Stimulated activated effector memory CD8-positive, alpha-beta T cell treated with anti-CD3 and anti-CD28 coated beads, Interleukin-12 subunit alpha, Interleukin-12 subunit beta, amount 100 ng/mL, for 72 hours (primary cell): Measurements from ENCODE around the gene ANXA3.
A peak's percentile ranks its signal among the peaks of the same experiment; 100 is the strongest.
"Not testable (repeated sequence)": the region's sequence is repeated elsewhere in the genome, so short reads cannot be mapped to it uniquely, and the experiment has no call there.

ENCODE experiments used
- ATAC-seq: fragments of 150-1000 bp; cut with Tn5 transposase; 2 replicates; pipeline ENCODE4 v1.10.0; 2021
- DNase-seq, 2 donors: peaks; one replicate each; pipeline ENCODE4 v3.0.0; 2021 to 2022; ENCODE audit warnings: low spot score in 2 of 2
- H3K27ac Mint-ChIP-seq: one replicate; pipeline ENCODE4 v1.8.0; 2022; ENCODE audit warnings: mild to moderate bottlenecking, mixed read lengths
- H3K36me3 Mint-ChIP-seq: one replicate; pipeline ENCODE4 v1.8.0; 2022; ENCODE audit warnings: mild to moderate bottlenecking, mixed read lengths
- H3K4me1 Mint-ChIP-seq: one replicate; pipeline ENCODE4 v1.8.0; 2022; ENCODE audit warnings: mixed read lengths
- H3K4me3 Mint-ChIP-seq: one replicate; pipeline ENCODE4 v1.8.0; 2022; ENCODE audit warnings: mild to moderate bottlenecking, mixed read lengths
- H3K9me3 Mint-ChIP-seq: one replicate; pipeline ENCODE4 v1.8.0; 2022; ENCODE audit warnings: mixed read lengths

The ANXA3 gene

DNA sequence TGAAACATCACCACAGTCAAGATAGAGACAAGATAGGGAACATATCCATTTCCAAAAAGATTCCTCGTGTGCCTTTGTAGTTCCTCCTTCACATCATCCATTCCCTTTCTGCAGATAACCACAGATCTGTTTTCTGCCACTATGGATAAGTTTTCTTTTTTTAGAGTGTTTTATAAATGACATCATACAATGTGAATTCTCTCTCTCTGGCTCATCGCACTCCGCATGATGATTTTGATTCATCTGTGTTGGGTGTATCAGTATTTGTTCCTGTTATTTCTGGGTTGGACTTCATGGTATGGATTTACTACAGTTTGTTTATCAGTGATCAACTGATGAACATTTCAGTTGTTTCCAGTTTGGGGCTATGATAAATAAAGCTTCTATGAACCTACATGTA lies 23.2 kb upstream of the ANXA3 start:
- ATAC-seq (no peak), DNase-seq (no peak)
- H3K27ac Mint-ChIP-seq = no peak overlapping the region
- no peaks in the 10 kb centered on the region for H3K4me1 Mint-ChIP-seq
- H3K36me3 Mint-ChIP-seq = no peaks in the 10 kb centered on the region
- H3K9me3 Mint-ChIP-seq = no peaks in the 10 kb centered on the region
- no peak overlapping the region for H3K4me3 Mint-ChIP-seq

DNA sequence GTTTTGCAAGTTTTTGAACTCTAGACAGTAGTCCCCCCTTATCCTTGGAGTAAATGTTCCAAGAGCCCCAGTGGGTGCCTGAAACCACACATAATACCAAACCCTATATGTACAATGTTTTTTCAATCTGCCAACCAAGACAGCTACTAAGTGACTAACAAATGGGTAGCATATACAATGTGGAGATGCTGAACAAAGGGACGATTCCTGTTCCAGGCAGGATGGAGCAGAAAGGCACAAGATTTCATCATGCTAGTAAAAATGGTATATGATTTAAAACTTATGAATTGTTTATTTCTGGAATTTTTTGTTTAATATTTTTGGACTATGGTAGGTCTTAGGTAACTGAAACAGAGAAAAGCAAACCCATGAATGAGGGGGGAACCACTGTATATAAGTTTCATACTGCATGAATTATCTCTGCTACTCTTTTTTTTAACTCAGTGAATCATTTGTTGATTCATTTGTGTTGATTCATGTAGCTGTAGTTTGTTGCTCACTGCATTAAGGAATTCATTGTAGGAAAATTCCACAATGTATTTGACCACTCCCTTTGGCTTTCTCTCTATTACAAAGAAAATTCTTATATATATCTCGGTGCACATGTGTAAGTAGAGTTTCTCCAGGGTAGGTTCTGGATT lies 21.9 kb upstream of the ANXA3 start:
- Mint-ChIP-seq H3K4me3 (no peak overlapping the region), H3K36me3 (no peaks in the 10 kb centered on the region), H3K9me3 (no peaks in the 10 kb centered on the region), H3K27ac (no peak overlapping the region), H3K4me1 (no peaks in the 10 kb centered on the region)
- DNase-seq (no peak), ATAC-seq (no peak)

DNA sequence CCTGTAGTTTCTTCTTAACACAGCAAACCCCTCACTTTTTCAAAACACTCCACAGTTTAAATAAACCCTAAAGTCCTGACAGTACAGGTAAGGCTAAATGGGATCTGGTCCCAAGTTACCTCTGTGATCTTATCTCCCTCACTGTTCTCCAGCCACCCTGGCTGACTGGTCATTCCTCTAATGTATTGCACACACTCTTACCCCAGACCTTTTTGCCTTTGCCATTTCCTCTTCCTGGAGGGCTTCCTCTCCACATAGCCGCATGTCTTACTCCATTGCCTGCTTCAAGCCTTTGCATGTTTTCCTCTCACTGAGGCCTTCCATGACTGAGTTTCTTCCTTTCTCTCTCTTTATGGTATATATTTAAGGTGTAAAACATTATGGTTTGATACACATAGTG lies 19.5 kb upstream of the ANXA3 start:
- Mint-ChIP-seq H3K9me3 (no peaks in the 10 kb centered on the region), H3K4me3 (no peak overlapping the region), H3K4me1 (no peaks in the 10 kb centered on the region), H3K27ac (no peak overlapping the region), H3K36me3 (no peaks in the 10 kb centered on the region)
- DNase-seq = no peak
- no peak for ATAC-seq

DNA sequence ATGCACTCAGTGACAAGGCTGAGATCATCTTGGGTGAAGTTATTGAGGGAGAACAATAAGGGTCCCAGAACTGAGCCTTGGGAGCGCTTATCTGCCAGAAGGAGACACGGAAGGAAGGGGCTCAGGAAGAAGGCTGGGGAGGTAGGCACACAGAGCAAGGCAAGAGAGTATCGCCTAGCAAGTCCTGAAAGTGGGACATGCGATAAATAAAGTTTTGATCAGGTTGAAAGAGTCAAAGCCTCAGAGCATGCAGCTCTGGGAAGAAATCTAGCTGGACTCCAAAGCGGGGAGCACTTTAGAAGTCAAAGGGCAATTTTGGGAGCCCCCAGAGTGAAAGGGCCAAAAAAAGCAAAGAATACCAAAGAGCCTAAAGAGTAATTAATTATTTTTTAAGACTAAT lies 17.7 kb upstream of the ANXA3 start:
- ATAC-seq = no peak
- no peaks in the 10 kb centered on the region for H3K9me3 Mint-ChIP-seq
- no peak overlapping the region for H3K4me3 Mint-ChIP-seq
- no peak overlapping the region for H3K27ac Mint-ChIP-seq
- no peaks in the 10 kb centered on the region for H3K36me3 Mint-ChIP-seq
- H3K4me1 Mint-ChIP-seq = no peaks in the 10 kb centered on the region
- DNase-seq = no peak

DNA sequence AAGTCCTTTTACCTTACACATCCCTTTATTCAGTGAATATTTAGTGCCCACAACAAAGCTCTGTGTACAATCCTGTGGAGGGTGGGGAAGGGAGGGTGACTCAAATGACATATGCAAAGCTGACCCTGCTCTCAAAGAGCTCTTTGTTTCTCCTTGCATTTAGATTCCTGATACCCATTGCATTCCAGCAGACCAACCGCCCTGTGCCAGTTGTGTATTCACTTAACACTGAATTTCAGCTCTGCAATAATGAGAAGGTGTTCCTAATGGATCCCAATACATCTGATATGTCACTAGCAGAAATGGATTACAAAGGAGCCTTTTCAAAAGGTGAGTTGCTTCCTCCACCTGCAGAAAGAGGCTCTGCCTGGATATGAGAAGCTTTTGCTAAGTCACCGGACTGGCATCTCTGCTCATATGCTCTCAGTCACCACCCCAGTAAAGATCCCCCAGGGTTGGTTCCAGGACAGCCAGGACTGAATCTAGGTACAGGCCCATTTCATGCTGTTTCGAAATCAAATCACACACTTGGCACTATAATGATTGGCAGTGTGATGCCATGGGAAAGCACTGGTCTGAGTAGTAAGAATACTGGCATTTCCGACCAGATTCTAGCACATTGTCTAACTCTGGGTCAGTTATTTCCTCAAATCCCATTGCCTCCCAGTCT lies 17.1 kb upstream of the ANXA3 start:
- DNase-seq (no peak), ATAC-seq (no peak)
- Mint-ChIP-seq H3K9me3 (no peaks in the 10 kb centered on the region), H3K27ac (no peak overlapping the region), H3K36me3 (no peaks in the 10 kb centered on the region), H3K4me1 (no peaks in the 10 kb centered on the region), H3K4me3 (no peak overlapping the region)

DNA sequence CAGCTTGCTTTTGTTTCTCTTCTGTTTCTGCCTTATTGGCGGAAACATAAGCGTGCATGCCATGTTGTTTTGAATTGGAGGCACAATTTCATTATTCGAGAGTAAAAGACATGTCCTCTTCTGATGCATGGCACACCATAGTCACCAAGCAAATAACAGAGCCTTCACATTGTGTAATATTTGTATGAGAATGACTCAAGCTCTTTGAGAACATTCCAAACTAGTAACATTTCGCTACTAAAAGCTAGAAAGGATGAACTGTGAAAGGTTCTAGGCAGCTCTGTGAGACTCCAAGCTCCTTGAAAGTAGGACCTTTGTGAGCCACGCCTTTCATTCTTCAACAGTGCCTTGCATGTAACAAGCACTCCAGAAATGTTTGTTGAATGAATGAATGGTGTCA lies 9.2 kb upstream of the ANXA3 start:
- Mint-ChIP-seq H3K36me3 (no peaks in the 10 kb centered on the region), H3K9me3 (no peaks in the 10 kb centered on the region), H3K27ac (no peak overlapping the region), H3K4me3 (no peak overlapping the region), H3K4me1 (no peaks in the 10 kb centered on the region)
- DNase-seq (no peak), ATAC-seq (no peak)

DNA sequence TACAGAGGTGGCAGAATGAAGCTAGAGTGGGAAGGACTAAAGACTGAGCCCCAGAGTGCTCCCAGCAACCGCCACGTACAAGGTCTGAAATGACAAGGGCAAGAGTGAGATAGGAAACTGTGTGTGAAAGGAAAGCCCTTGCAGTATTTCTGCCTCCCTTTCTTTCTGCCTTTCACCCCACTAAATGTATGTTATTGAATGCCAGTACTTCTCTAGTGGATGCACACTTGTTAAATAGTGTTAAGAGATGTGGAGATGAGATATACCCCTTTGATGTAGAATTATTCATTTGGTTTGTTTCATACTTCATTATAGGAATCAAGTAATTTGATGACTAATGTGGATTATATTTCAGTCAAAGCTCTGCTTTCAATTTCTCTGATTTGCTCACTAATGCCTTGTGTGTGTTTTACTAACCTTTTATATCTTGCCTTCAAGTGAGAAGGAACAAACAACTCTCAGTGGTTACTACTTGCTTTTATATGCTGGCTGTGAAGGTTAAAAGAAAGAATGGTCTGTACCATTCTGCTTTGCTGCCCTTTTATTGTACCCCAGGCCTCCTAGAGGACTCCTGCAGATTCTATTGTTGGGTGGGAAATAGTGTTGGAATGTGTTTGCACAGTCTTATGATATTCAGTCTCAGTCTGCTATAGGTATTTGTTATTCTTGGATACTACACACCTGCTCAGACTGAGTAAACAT lies 8.0 kb upstream of the ANXA3 start:
- DNase-seq (no peak), ATAC-seq (peak; percentile 47)
- Mint-ChIP-seq H3K4me3 (no peak overlapping the region), H3K4me1 (no peaks in the 10 kb centered on the region), H3K27ac (no peak overlapping the region), H3K36me3 (no peaks in the 10 kb centered on the region), H3K9me3 (no peaks in the 10 kb centered on the region)

DNA sequence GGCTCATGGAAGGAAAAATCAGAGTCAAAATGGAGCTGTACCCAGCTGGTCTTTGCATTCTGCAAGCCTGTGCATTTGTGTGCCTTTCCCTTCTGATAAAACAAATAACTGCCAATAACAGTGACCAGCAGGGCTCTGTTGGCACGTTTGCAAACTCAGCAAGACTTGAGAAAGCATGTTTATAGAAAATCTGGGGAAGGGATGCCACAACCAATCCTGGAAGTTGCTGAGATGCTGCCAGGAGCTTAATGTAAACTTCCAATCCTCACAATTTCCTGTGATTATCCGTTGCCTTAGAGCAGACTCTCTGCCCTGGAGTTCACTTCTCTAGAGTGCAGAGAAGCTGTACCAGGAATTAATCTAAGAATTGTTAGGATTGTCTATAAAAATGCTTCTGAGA lies 6.9 kb upstream of the ANXA3 start:
- Mint-ChIP-seq H3K36me3 (no peaks in the 10 kb centered on the region), H3K9me3 (no peaks in the 10 kb centered on the region), H3K4me3 (no peak overlapping the region), H3K4me1 (no peaks in the 10 kb centered on the region), H3K27ac (no peak overlapping the region)
- ATAC-seq = no peak
- DNase-seq = no peak

DNA sequence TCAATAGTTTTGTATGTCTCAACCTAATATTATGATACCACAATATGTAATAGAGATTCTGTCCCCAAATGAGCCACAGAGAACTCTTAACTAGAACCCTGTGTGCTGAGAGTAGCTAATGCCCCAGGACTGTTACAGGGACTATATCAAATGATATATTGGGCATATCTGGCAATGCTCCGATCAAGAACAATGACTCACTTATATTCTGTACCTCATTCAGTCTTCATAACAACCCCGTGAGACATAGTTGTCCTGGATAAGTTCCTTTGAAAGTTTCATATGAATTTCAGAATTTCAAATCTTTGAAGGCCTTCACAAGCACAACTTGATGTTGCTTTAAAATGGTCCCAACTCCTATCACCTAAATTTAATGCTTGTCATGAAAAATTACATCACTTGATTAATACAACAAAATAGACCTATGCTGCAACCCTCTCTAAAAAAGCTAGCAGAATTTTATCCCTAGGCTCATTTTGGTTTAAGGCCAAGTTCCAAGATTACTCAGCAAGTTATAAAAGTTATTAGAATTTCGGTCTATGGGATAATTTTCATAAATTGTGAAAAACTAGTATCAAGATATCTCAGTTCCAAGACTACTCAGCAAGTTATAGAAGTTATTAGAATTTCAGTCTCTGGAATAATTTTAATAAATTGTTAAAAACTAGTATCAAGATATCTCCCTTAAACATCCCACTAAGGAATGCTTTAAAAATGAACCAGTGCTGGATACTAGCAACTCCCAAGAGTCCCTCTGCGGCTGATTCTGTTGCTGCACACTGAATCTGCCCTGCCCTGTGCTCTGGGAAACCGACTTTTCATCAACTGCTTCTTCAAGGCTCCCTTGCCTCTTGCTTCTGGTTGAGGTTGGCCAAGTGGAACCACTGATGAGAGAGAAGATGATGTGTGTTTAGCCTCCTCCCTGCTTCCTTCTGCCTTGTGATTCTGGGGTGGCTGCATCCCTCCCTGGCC lies 6.0 kb upstream of the ANXA3 start:
- ATAC-seq = no peak
- no peaks in the 10 kb centered on the region for H3K36me3 Mint-ChIP-seq
- H3K9me3 Mint-ChIP-seq = no peaks in the 10 kb centered on the region
- no peak for DNase-seq
- H3K4me3 Mint-ChIP-seq = no peak overlapping the region
- no peaks in the 10 kb centered on the region for H3K4me1 Mint-ChIP-seq
- no peak overlapping the region for H3K27ac Mint-ChIP-seq

DNA sequence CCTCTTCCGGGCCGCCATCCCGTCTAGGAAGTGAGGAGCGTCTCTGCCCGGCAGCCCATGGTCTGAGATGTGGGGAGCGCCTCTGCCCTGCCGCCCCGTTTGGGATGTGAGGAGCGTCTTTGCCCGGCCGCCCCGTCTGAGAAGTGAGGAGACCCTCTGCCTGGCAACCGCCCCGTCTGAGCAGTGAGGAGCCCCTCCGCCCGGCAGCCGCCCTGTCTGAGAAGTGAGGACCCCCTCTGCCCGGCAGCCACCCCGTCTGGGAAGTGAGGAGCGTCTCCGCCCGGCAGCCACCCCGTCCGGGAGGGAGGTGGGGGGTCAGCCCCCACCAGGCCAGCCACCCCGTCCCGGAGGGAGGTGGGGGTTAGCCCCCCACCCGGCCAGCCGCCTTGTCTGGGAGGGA lies 3.7 kb upstream of the ANXA3 start:
- not testable (repeated sequence) for H3K27ac Mint-ChIP-seq, H3K4me3 Mint-ChIP-seq, H3K4me1 Mint-ChIP-seq, H3K9me3 Mint-ChIP-seq, DNase-seq, ATAC-seq, H3K36me3 Mint-ChIP-seq

DNA sequence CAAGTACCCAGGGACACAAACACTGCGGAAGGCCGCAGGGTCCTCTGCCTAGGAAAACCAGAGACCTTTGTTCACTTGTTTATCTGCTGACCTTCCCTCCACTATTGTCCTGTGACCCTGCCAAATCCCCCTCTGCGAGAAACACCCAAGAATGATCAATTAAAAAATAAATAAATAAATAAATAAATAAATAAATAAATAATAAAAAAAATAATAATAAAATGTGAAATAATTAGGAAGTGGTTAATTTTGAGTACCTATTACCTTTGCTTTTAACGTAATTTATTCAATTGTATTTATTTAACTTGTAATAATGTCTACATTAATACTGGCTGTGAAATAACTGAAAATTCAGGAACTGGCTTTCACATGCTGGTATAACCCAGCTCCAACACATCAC lies 2.7 kb upstream of the ANXA3 start:
- not testable (repeated sequence) for H3K36me3 Mint-ChIP-seq, ATAC-seq, H3K4me3 Mint-ChIP-seq, H3K27ac Mint-ChIP-seq, H3K4me1 Mint-ChIP-seq, DNase-seq, H3K9me3 Mint-ChIP-seq

DNA sequence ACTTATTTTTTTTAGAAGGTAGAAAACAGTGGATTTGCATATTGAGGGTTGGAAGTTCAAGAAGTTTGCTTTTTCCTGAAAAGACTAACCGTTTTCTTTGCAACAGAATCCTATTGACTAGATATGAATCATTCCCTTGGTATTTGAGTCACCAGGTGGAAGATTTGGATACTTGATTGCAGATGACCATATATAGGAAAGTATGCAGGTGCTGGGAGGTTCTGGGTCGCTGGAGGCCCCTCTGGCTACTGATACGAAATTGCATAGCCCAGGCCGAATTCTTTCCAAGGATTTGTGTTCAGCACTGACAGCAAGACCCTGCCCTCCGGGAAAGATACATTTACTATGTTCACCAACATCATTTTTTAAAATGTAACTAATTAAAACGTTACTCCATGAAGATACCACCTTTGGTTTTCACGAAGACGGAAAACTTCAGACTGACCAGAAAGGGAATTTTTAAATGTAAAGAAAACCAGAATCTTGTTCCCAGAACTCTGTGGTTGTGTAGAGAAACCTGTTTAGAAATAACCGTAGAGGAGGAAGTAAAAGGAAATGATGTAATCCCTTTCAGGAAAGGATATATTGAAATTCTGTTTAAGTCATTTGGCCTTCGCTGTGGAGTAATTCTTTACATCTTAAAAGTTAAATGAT lies 946 bp downstream of the ANXA3 start:
- no peaks in the 10 kb centered on the region for H3K9me3 Mint-ChIP-seq
- H3K36me3 Mint-ChIP-seq = no peaks in the 10 kb centered on the region
- DNase-seq = no peak
- peaks cover 6% of the 10 kb centered on the region for H3K4me1 Mint-ChIP-seq
- H3K27ac Mint-ChIP-seq = no peak overlapping the region
- no peak overlapping the region for H3K4me3 Mint-ChIP-seq
- ATAC-seq = no peak

DNA sequence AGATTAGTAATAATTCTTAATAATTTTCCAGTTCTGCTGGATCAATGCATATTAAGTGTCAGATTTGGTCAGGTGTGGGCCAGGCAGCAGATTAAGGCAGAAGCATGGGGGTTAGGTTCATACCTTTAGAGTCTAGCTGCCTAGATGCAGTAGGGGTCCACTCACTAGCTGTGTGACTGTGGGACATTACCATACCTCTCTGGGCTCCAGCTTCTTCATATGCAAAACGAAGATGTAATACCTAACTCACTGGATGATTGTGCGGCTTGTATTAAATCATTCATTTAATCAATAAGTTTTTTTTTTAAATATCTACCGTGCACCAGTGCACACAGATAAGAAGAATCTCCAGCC lies 1.4 kb downstream of the ANXA3 start:
- Mint-ChIP-seq H3K4me1 (peaks cover 6% of the 10 kb centered on the region), H3K9me3 (no peaks in the 10 kb centered on the region), H3K4me3 (no peak overlapping the region), H3K27ac (no peak overlapping the region), H3K36me3 (no peaks in the 10 kb centered on the region)
- ATAC-seq = no peak
- DNase-seq = no peak

DNA sequence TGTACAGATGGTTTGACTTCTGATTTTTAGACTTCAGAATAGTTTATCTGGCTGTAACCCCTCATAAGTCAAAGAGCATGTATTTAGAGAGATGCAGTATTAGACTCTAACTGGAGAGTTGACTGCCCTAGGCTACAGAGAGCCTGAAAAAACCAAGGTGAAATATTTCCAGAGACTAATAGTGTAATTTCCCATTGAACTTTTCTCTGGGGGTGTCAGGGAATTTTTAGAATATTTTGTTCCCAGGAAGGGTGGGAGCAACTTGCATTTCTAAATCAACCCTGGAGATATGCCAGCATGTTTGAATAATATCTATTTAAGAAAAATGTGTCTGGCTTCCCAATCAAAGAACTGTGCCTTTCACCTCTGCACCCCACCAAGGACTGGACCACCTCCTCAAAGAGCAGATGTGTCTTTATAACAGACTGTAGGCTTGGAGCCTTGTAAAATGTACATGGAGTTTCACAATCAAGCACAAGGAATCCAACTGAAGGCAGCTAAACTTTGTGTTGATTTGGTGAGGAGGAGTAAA lies 2.0 kb downstream of the ANXA3 start:
- H3K4me1 Mint-ChIP-seq = peaks cover 6% of the 10 kb centered on the region
- no peaks in the 10 kb centered on the region for H3K36me3 Mint-ChIP-seq
- DNase-seq (no peak), ATAC-seq (no peak)
- H3K9me3 Mint-ChIP-seq = no peaks in the 10 kb centered on the region
- H3K4me3 Mint-ChIP-seq = no peak overlapping the region
- no peak overlapping the region for H3K27ac Mint-ChIP-seq

DNA sequence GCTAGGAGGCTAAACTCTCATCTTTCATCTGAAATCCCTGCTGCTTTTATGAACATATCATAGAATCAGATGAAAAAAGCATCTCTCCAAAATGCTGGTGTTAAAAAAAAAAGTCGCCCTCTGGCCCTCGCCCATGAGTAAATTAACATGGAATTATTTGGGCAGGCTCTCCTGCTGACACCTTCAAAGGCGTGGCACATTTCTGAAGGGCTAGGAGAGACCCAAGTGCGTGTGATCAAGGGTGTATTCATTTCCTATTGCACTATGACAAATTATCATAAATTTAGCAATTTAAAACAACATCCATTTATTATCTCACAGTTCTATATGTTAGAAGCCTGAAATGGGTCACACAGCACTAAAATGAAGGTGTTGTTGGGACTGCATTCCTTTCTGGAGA lies 5.1 kb downstream of the ANXA3 start:
- DNase-seq (no peak), ATAC-seq (no peak)
- H3K27ac Mint-ChIP-seq = no peak overlapping the region
- H3K4me1 Mint-ChIP-seq = no peaks in the 10 kb centered on the region
- no peaks in the 10 kb centered on the region for H3K9me3 Mint-ChIP-seq
- H3K4me3 Mint-ChIP-seq = no peak overlapping the region
- H3K36me3 Mint-ChIP-seq = no peaks in the 10 kb centered on the region
